Osteocyte (in vitro differentiated cells): Measurements from ENCODE around the gene FECH. TPM values are rescaled to one million over a fixed set of nuclear protein-coding genes. Genes with fewer than 3 reads are reported as not detected.

Experiments
- DNase-seq: peaks from one replicate; pipeline ENCODE4 v3.0.0; 2021; ENCODE audit warnings: mixed read lengths; ENCODE audit not compliant: unreplicated experiment; ENCODE audit errors: extremely low spot score
- H3K27ac Mint-ChIP-seq: one replicate; pipeline ENCODE4 v1.8.0; 2021; ENCODE audit warnings: mild to moderate bottlenecking, mixed read lengths; ENCODE audit not compliant: unreplicated experiment
- H3K27me3 Mint-ChIP-seq: one replicate; pipeline ENCODE4 v1.8.0; 2021; ENCODE audit warnings: mixed read lengths; ENCODE audit not compliant: unreplicated experiment
- H3K36me3 Mint-ChIP-seq: one replicate; pipeline ENCODE4 v1.8.0; 2021; ENCODE audit warnings: mixed read lengths; ENCODE audit not compliant: unreplicated experiment
- H3K4me1 Mint-ChIP-seq: one replicate; pipeline ENCODE4 v1.8.0; 2021; ENCODE audit warnings: mixed read lengths; ENCODE audit not compliant: unreplicated experiment
- H3K4me3 Mint-ChIP-seq: one replicate; pipeline ENCODE4 v1.8.0; 2021; ENCODE audit warnings: mild to moderate bottlenecking, moderate library complexity, mixed read lengths; ENCODE audit not compliant: unreplicated experiment
- H3K9me3 Mint-ChIP-seq: one replicate; pipeline ENCODE4 v1.8.0; 2021; ENCODE audit warnings: mixed read lengths; ENCODE audit not compliant: unreplicated experiment
- total RNA-seq: library from RNA; stranded (reverse); gene quantifications from 2 replicates; pipeline ENCODE4 v1.2.1, GENCODE V29; 2021
- TF ChIP-seq, protein P1 (sequence below): fragments of 200-600 bp; sonication (generic); IDR thresholded peaks from 2 replicates; pipeline ENCODE4 v1.5.0; 2021; ENCODE audit warnings: antibody characterized with exemption, mild to moderate bottlenecking, moderate library complexity

Gene FECH
- total RNA-seq, 1 donor from 2014 or later: 31.8 TPM

DNA sequence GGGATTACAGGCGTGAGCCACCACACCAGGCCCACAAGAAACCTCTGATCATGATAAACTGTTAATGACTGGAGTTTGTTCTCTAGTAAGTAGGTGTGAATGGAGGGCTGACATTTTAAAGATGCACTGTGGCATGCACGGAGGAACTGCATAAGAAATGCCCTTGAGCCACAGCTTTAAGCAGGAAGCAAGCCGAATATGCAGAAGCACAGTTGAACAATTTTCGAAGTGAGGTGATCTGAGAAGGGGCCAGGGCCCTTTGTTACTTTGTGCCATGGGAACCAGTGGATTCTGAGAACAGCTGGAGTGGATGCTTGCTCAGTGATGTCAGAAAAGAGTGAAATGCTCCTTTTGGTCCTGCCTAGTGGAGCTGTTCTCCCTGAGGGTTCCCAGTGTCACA is 16.3 kb downstream of the FECH start:
- Mint-ChIP-seq H3K4me3 (no peak overlapping the region), H3K9me3 (no peaks in the 10 kb centered on the region), H3K36me3 (peaks cover 50% of the 10 kb centered on the region), H3K27me3 (no peaks in the 10 kb centered on the region), H3K27ac (no peak overlapping the region), H3K4me1 (no peaks in the 10 kb centered on the region)
- TF ChIP-seq, protein P1, sequence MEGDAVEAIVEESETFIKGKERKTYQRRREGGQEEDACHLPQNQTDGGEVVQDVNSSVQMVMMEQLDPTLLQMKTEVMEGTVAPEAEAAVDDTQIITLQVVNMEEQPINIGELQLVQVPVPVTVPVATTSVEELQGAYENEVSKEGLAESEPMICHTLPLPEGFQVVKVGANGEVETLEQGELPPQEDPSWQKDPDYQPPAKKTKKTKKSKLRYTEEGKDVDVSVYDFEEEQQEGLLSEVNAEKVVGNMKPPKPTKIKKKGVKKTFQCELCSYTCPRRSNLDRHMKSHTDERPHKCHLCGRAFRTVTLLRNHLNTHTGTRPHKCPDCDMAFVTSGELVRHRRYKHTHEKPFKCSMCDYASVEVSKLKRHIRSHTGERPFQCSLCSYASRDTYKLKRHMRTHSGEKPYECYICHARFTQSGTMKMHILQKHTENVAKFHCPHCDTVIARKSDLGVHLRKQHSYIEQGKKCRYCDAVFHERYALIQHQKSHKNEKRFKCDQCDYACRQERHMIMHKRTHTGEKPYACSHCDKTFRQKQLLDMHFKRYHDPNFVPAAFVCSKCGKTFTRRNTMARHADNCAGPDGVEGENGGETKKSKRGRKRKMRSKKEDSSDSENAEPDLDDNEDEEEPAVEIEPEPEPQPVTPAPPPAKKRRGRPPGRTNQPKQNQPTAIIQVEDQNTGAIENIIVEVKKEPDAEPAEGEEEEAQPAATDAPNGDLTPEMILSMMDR: no peak
- no peak for DNase-seq

DNA sequence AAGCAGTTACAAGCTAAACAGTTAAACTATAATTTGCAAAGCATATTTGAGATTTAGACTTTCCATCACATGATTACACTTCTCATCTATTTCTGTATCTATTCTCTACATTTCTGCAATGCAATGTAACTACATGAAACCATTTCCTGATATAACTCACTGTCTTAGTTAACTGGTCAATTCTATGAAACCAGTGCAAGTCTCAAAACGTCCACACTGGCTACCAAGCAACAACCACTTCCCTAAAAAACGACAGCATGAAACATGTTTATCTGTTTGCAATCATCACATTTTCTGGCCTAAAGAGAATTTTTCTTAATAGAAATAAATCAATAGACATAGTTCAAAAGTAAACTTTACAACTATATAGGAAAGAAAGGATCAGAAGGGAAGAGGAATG is 17.4 kb downstream of the FECH start:
- H3K36me3 Mint-ChIP-seq: peaks cover 41% of the 10 kb centered on the region
- no peak overlapping the region for H3K27ac Mint-ChIP-seq
- no peaks in the 10 kb centered on the region for H3K9me3 Mint-ChIP-seq
- DNase-seq: no peak
- no peaks in the 10 kb centered on the region for H3K27me3 Mint-ChIP-seq
- TF ChIP-seq, protein P1: no peak
- H3K4me3 Mint-ChIP-seq: no peak overlapping the region
- no peaks in the 10 kb centered on the region for H3K4me1 Mint-ChIP-seq

DNA sequence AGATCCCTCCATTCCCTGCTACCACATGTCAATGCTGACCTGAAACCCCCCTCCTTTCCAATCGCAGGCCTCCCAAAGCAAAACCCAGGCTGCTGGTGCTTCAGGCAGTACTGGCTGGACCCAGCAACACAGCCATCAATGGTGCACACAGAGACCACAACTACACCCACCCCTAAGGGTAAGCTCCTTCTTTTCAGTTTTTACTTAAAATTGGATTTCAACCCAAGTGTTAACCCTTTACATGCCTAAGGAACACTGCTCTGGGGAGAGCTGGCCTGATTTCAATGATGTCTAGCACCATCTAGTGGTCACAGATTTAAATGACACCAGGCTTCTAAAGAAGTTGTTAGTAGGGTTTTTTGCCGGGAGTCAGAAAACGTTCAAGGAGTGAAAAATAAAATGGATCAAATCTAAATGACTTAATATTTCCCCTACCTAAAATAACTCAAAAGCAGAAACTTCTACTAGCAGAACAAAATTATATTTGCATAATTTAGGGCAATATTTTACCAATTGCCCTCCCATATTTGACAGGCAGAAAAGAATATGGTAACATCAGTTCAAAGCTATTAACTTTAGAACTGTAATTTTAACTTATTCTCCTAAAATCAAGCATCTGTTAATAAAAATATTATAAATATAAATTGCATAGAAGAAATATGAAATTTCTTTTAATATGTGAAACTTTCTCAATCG is 24.6 kb downstream of the FECH start:
- TF ChIP-seq, protein P1: peak; percentile 91
- Mint-ChIP-seq H3K9me3 (no peaks in the 10 kb centered on the region), H3K4me1 (peaks cover 2% of the 10 kb centered on the region), H3K4me3 (no peak overlapping the region), H3K36me3 (peaks cover 13% of the 10 kb centered on the region), H3K27me3 (no peaks in the 10 kb centered on the region), H3K27ac (no peak overlapping the region)
- DNase-seq: no peak

DNA sequence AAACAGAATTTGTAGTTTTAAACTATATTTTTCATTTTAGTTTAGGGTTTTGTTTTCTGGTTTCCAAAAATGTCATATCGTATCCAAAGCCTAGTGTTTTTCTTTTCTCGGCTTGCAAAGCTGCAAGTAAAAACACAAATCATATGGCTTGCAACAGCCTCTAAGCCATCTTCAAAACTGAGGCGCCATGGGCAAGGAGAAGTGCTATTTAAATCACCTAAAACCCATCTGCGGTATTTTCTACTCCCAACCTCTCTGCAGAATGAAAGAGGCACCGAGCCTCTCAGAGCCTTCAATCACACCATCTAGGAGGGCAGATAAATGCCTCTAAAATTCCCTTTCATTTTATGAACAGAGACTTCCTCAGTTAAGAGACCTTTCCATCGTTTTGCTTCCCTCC is 25.2 kb downstream of the FECH start:
- H3K4me1 Mint-ChIP-seq: peaks cover 2% of the 10 kb centered on the region
- TF ChIP-seq, protein P1: no peak

DNA sequence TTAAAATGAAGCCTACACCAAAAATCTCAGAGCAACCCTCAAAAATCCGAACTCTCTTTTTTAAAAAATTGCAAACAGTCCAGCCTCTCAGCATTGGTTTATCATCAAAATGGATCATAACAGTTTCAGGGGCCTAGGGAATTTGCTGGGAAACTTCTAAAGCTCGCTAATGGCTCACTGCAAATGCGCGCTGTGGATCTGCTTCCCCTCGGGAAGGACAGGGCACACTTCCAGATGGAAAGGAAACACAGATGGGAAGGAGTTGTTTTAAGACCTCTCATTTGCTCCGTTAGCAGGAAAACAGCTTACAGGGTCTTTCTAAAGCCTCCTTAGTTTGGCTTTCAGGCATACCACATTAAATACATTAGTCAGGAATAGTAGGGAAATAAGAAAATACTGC is 27.2 kb downstream of the FECH start:
- no peak overlapping the region for H3K4me3 Mint-ChIP-seq
- DNase-seq: no peak
- H3K27ac Mint-ChIP-seq: no peak overlapping the region
- no peaks in the 10 kb centered on the region for H3K9me3 Mint-ChIP-seq
- H3K36me3 Mint-ChIP-seq: peaks cover 30% of the 10 kb centered on the region
- H3K4me1 Mint-ChIP-seq: peaks cover 2% of the 10 kb centered on the region
- TF ChIP-seq, protein P1: no peak
- no peaks in the 10 kb centered on the region for H3K27me3 Mint-ChIP-seq

More for the DNA sequence above, 25.2 kb downstream of the FECH start:
- Mint-ChIP-seq H3K4me3 (no peak overlapping the region), H3K36me3 (peaks cover 18% of the 10 kb centered on the region), H3K27ac (no peak overlapping the region), H3K9me3 (no peaks in the 10 kb centered on the region), H3K27me3 (no peaks in the 10 kb centered on the region)
- DNase-seq: no peak
